HG03280 (cell line): ENCODE results near the gene NOC2L.
"Not testable (repeated sequence)": the region's sequence is repeated elsewhere in the genome, so short reads cannot be mapped to it uniquely, and the experiment has no call there.

Experiments used
- ATAC-seq: cut with Tn5 transposase; IDR thresholded peaks from one replicate; pipeline ENCODE4 v1.9.1; 2021; ENCODE audit warnings: mild to moderate bottlenecking, moderate library complexity; ENCODE audit not compliant: unreplicated experiment

NOC2L gene

DNA sequence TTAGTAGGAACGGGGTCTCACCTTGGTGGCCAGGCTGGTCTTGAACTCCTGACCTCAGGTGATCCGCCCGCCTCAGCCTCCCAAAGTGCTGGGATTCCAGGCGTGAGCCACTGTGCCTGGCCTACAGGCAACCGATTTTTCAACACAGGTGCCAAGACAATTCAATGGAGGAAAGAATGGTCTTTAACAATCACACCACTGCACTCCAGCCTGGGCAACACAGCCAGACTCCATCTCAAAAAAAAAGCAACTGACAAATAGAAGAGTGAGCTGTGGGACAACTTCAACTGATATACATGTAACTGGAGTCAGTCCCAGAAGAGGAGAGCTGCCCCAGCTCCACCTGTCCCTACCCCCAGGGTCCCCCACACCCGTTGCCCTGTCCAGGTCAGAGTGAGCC lies 35.5 kb upstream of the NOC2L start:
- ATAC-seq: not testable (repeated sequence)

DNA sequence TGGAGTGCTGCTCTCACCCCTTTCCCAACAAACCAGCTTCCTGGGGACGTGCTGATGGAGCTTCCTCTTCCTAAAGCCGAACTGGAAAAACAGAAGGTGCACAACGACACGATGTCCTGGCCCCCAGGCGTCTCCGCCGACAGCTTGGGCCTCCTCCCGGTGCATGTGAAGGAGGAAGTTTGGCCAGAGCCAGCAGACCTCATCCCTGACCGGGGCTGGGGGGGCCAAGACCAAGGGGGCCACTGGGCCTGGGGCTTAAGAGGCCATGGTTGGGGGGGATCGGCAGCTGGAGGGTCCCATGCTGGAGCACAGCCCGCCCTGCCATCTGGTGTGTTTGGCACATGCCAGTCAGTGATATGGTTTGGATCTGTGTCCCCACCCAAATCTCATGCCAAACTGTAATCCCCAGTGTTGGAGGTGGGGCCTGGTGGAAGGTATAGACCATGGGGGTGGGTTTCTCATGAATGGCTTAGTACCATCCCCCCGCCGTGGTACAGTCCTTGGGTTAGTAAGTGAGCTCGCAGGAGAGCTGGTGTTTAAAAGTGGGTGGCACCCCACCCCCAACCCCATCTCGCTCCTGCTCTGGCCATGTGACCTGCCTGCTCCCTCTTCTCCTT lies 34.4 kb upstream of the NOC2L start:
- ATAC-seq: no peak

DNA sequence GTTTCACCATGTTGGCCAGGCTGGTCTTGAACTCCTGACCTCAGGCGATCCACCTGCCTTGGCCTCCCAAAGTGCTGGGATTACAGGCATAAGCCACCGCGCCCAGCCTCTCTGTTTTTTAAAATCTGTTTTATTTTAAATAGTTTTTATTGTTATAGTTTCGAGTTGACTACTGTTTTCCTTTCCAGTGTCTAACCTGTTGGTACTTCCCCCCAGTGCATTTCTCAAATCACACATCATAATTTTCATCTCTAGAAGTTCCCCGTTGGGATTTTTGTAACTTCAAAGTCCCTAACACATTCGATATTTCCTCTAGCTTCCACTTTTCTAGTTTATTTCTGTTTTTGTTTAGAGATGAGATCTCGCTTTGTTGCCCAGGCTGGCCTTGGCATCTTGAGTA lies 33.3 kb upstream of the NOC2L start:
- ATAC-seq: no peak

DNA sequence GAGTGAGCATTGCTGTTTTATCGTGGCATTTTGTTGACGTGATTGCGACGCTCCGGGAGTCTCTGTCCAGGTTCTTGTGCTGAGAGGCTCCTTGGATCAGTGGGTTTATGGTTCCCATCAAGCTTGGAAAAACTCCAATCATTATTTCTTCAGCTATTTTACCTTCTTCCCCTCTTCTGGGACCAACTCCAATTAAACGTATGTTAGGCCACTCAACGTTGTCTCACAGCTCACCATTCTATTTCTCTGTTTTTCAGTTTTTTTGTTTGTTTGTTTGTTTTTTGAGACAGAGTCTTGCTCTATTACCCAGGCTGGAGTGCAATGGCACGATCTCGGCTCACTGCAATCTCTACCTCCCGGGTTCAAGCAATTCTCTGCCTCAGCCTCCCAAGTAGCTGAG lies 32.8 kb upstream of the NOC2L start:
- no peak for ATAC-seq

DNA sequence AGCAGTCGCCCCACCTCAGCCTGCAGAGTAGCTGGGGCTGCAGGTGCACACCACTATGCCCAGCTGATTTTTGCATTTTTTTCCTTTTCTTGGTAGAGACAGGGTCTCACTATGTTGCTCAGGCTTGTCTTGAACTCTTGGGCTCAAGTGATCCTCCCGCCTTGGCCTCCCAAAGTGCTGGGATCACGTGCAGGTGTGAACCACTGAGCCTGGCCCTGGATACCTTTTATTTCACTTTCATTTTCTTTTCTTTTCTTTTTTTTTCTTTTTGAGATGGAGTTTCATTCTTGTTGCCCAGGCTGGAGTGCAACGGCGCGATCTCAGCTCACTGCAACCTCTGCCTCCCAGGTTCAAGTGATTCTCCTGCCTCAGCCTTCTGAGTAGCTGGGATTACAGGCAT lies 32.2 kb upstream of the NOC2L start:
- not testable (repeated sequence) for ATAC-seq

DNA sequence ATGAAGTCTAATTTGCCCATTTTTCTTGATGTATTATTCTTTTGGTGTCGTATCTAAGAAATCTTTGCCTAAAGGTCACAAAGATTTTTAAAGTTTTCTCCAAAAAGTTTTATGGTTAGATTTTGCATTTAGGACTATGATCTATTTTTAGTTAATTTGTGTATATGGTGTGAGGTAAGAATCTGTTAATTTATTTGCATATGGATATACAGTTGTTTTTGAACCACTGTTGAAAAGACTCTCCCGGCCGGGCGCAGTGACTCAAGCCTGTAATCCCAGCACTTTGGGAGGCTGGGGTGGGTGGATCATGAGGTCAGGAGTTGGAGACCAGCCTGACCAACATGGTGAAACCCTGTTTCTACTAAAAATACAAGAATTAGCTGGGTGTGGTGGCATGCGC lies 29.0 kb upstream of the NOC2L start:
- not testable (repeated sequence) for ATAC-seq

DNA sequence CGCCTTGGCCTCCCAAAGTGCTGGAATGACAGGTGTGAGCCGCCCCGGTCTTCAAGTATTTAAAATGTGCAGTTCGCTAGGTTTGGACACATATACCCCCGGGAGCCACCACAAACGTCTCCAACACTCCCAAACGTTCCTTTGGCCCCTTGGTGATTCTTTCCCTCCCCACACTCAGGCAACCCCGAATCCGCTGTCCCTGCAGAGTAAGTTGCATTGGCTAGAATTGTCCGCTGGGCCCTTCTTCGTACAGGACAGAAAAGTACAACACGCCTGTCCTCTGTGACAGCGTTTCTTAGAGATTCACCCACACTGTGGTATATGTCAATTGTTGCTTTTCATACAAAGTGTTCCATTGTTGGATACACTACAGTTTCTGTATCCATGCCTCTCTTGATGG lies 26.1 kb upstream of the NOC2L start:
- no peak for ATAC-seq

DNA sequence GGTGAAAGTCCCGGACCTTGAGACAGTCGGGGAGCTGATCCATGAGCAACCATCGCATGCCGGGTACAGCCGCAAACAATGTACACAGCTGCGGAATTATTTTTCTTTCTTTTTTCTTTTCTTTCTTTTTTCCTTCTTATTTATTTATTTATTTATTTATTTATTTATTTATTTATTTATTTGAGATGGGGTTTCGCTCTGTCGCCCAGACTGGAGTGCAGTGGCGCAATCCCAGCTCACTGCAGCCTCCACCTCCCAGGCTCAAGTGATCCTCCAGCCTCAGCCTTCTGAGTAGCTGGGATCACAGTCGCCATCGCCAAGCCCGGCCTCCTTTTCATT lies 25.4 kb upstream of the NOC2L start:
- ATAC-seq: no peak

DNA sequence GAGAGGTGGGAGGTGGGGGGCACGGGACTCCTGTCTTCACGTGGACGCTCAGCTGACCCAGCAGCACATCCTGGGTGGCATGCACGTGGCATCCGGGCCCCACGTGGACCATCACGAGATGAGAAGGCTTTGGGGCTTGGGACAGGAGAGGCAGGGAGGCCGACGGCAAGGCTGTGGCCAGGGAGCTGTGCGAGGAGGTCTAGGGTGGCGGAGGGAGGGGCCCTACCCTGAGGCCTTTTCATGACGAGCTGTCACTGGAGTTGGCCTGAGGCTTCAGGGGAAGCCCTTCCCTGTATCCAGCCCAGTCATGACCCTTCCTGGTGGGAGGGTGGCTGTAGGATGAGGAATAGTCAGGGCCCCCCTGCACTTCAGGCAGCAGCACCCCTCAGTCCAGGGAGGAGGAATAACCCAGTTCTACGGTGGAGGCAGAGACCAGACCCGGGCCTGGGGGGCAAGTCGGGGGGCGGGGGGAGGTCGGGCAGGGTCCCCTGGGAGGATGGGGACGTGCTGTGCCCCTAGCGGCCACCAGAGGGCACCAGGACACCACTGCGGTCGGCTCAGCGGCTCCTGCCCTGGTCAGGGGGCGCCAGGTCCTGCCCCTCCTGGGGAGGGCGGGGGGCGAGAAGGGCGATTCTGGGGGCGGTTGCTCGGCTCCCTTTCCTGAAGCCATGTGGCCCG lies 24.9 kb upstream of the NOC2L start:
- ATAC-seq: no peak

DNA sequence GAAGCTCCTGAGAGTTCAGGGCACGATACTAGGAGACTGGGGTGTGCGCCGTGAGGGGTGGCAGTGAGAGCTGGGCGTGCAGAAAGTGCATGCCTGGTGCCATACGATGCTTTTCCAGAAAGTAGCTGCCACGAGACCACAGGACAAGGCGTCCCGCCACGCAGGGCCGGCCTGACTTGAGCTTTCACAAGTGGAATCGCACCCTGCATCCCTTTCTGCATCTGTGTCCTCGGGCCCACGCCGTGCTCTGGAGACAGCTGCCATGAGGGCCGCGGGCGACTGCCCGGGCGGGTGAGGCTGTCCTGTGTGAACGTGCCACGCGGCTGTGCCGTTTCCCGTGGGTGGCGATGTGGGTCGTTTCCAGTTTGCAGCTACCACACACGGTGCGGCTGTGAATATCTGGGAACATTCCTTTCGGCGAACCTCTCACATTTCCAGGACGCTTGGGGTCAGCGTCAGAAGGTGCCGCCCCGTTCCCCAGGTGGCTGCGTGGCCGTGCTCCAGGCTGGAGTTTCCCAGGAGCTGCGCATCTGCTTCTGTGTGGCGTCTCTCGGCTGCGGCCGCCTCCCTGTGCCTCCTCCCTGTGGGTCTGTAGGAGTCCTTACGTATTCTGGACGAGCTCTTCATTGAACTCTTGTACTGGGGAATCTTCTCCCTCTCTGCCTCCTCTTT lies 23.8 kb upstream of the NOC2L start:
- ATAC-seq: no peak

DNA sequence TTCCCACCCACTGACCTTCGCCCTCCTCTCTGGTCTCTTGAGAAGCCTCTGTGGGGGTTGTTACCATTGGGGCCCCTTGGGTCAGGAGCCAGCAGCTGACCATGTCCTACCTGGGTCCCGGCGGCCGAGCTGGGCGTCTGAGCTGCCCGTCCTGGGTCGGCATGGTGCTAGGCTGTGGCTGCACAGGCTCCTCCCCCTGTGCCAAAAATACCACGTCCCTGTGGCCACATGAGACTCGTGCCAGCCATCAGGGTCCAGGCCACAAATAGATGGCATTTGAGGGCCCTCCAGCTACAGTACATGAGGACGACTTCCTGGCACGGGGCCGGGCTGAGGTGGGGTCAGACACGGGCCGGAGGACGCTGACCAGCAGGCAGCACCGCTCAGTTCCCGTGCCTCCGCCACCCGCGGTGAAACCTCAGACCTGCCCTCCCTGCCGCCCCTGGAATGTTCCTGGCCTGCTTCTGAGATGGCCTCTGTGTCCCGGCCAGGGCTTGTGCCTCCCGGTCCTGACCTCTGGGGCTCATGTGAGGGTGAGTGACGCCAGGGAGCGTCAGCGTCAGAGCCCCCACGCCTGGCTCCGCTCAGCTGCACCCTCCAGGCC lies 23.0 kb upstream of the NOC2L start, which contains the start of gene PERM1:
PERM1 (minus strand) TSS at position 139 of the 604 bp plus-strand sequence. CDS start 1,064 bp downstream, outside the sequence.
- ATAC-seq: no peak

DNA sequence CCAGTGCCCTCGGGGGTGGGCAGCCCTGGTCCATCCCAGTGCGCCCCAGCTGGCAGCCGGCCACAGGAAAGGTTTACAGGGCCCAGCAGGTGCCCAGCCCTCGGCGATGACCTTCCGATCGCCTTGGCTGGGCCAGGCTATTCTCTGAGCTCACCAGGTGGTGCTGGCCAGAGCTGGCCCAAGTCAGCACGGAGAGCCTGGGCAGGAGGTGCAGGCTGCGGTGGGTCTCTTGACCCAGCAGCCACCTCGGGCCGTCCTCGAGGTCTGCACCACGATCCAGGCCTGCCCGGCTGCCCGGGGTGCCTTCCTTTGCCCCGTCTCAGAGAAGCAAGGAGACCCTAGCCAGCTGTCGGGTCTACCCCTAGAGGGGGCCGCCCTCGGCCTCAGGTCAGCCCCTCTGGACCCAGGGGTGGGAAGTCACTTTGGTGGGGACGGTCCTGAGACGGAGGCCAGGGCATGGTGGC lies 22.5 kb upstream of the NOC2L start:
- ATAC-seq: no peak

DNA sequence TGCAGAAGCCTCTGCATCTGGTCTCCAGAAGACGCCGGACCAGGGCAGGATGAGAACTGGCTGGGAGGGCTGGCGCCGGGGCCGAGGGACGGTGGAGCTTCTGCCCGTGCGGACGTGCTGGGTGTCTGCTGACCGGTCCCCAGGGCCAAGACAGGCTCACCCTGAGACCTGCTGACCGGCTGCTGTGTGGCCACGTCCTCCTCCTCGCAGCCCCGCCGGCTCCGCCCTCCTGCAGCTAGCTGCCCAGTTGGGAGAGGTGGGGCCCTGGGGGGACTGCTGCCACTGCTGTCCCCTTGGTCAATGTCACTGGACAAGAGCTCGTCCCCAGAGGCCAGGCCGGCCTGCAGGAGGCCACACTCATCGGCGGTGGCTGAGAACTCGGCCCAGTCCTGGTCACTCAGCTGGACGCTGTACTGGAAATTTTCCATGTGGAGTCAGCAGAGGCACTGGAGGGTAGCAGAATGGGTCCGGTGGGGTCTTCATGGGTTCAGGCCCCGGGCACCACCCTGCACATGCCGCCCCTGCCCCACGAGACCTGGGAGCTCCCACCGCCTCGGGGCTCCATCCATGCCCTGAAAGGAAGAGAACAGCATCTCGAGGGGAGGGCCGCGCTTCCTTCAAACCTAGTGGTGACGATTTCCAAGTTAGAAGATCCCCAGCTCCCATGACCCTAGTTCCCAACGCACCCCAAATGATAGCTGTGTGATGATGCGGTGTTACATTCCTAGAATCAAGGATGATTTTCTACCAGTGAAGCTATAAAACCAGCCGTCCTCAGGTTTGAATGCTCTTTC lies 21.7 kb upstream of the NOC2L start:
- no peak for ATAC-seq

DNA sequence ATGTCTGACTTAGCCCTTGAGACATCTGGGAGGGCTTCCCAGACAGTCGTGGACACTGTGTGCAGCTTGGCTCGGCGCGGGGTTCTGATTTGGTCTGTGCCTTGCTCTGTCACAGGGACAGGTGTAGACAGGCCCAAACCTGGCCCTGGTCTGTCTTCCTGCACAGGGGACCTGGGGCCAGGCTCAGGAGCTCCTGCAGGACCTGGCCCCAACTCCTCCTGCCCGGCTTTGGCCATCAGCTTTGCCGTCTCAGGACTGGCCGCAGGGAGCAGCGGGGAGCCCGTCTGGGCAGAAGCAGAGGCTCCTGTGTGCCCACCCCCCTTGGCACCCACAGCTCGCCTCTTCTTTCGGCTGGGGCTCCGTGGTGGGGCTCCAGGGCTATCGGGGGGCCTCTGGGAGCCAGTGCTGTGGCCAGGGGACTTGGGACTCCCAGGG lies 21.1 kb upstream of the NOC2L start:
- ATAC-seq: no peak

DNA sequence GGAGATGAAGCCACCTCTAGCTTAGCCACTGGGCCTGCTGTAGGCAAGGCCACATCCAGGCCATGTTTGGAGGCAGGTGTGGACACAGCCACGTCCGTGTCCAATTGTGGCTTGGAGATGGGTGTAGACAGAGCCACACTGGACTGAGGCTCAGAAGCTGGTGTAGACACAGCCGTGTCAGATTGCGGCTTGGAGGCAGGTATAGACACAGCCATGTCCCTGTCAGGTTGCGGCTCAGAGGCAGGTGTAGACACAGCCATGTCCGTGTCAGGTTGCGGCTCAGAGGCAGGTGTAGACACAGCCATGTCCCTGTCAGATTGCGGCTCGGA lies 20.7 kb upstream of the NOC2L start:
- ATAC-seq: no peak

DNA sequence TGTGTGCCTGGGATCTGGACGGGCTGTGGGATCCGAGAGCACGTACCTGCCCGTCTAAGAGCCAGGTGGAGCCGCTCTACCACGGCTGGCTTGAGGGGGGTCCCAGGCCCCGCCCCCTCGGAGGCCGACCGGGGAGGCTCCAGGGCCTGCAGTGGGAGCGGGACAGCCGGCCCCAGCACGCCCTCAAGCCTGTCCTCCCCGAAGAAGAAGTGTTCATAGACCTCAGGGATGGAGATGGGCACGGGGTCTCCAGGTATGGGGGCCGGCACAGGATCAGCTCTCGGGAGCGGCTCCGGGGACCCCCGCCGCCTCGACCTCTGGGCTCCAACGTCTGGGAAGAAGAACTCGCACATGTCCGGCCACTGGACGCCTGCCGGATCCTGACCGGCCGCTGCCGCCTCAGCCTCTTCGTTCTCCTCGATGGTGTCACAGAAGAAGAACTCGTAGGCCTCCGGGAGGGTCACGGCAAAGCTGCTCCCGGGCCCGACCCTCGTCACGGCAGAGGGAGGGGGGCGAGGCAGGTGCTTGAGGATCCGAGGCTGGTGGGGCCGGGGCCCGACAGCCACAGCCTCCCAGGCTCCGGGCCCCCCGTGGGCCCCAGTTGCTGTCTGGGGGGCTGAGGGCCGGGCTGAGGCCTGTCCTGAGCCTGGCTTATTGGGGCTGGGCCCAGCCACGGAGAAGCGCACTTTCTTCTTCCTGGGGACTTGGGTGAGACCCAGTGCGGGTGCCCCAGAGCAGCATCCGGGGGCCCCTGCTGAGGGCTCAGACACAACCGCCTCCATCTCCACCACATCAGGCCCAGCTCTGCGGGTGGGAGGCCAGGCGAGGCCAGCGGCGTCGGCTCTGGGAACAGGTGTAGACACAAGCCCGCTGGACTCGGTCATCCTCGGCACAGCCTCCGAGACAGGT lies 20.0 kb upstream of the NOC2L start:
- ATAC-seq: no peak

DNA sequence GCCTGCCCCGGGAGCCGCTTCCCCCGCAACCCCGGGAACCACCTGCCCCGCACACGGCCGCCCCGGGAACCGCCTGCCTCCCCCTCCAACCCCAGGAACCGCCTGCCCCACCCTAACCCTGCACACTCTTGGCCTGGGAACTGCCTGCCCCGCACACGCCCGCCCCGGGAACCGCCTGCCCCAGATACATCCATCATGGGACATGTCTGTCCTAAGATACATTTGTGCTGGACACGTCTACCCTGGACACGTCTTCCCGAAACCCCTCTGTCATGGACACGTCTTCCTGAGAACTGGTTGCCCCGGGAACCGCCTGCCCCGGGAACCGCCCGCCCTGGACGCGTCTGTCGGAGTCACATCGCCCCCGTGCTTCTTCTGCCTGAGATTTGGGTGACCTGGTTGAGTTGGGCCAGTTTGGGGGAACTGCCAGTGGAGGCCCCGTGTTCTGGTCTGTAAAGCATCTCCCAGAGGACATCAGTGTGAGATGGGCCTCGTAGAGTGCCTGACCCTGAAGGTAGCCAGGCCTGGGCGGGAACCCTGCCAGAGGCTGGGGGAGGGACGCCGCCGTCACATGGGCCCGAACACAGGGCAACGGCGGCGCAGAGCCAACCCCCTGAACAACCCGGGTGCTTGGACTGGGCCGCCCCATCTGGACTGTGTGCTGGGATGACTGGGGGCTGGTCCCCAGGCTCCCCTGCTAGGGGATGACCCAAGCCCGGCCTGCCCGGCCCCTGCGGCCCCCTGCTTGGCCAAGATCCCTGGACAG lies 19.2 kb upstream of the NOC2L start:
- no peak for ATAC-seq

DNA sequence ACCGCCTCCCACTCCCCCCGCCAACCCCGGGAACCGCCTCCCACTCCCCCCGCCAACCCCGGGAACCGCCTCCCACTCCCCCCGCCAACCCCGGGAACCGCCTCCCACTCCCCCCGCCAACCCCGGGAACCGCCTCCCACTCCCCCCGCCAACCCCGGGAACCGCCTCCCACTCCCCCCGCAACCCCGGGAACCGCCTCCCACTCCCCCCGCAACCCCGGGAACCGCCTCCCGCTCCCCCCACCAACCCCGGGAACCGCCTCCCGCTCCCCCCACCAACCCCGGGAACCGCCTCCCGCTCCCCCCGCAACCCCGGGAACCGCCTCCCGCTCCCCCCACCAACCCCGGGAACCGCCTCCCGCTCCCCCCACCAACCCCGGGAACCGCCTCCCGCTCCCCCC lies 17.7 kb upstream of the NOC2L start:
- not testable (repeated sequence) for ATAC-seq

DNA sequence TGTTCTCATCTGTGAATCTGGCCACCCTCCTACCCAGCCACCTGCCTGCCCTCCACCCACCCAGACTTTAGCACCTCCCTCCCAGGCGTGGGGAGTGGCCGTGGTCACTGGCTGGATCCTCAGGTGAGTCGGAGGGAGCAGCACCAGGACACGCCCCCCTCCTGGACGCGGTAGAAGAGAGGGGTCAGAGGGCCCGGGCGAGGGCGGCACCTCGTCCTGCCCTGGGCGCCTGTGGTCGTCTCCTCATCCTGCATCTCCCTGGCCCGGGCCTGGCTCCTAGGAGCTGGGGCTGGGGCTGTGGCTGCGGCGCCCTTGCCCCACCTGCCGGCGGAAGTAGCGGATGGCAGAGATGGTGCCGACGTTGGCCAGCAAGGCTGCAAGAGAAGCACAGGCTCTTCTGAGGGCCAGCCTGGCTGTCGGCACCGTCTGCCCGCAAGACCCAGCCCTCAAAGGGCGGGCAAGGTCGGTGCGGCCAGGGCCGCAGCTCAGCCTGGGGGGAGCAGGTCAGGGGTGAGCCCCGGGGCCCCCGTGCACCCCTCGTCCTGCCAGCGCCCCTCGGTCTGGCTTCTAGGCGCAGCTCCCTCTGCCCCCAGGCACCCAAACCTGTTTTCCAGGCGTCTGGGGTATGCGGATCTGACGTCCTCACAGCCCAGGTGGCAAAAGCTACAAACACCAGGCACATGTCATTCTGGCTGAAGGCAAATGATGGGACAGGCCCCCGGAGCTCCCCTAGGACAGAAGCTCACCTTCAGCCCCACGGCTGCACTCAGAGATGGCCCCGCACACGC lies 17.0 kb upstream of the NOC2L start:
- no peak for ATAC-seq
